Nephron (organoid): ENCODE measurements around the gene LMTK2.

Source experiments
- H3K27ac Mint-ChIP-seq, 3 experiments: 2 replicates each; pipeline ENCODE4 v1.8.0; 2020; ENCODE audit warnings: mixed read lengths in 3 of 3, mild to moderate bottlenecking in 2 of 3, moderate library complexity in 1 of 3
- H3K27me3 Mint-ChIP-seq: 2 replicates; pipeline ENCODE4 v1.8.0; 2021; ENCODE audit warnings: low read depth, mild to moderate bottlenecking, moderate library complexity, mixed read lengths
- H3K36me3 Mint-ChIP-seq: 2 replicates; pipeline ENCODE4 v1.8.0; 2020; ENCODE audit warnings: low read depth, mixed read lengths
- H3K4me1 Mint-ChIP-seq: 2 replicates; pipeline ENCODE4 v1.8.0; 2020; ENCODE audit warnings: mixed read lengths
- H3K4me3 Mint-ChIP-seq, 3 experiments: 2 replicates each; pipeline ENCODE4 v1.8.0; 2020; ENCODE audit warnings: mild to moderate bottlenecking in 3 of 3, mixed read lengths in 3 of 3, moderate library complexity in 2 of 3
- H3K9me3 Mint-ChIP-seq: 2 replicates; pipeline ENCODE4 v1.8.0; 2020; ENCODE audit warnings: mixed read lengths
- CTCF ChIP-seq, 3 experiments: fragments of 200-600 bp; sonication (generic); IDR thresholded peaks; one replicate each; pipeline ENCODE4 v1.5.0; 2021; ENCODE audit warnings: antibody characterized with exemption in 3 of 3; ENCODE audit not compliant: unreplicated experiment in 3 of 3

LMTK2 gene

GRCh38 chr7:98211676-98212531 lies 105.2 kb downstream of the LMTK2 start:
- H3K36me3 Mint-ChIP-seq, result peaks cover 10% of the 10 kb centered on the region
- H3K27ac Mint-ChIP-seq, result no peak overlapping the region
- H3K4me3 Mint-ChIP-seq, result peak overlapping the region; percentile 54 to 67 (median 63)
- H3K9me3 Mint-ChIP-seq, result no peaks in the 10 kb centered on the region
- TF ChIP-seq CTCF (IDR thresholded peaks at IDR 0.05; ENCODE audit: unreplicated experiment in 3 of 3), result no peak
- peaks cover 4% of the 10 kb centered on the region for H3K27me3 Mint-ChIP-seq
- no peaks in the 10 kb centered on the region for H3K4me1 Mint-ChIP-seq

GRCh38 chr7:98212532-98213041 lies 105.9 kb downstream of the LMTK2 start:
- no peak overlapping the region for H3K27ac Mint-ChIP-seq
- no peak for TF ChIP-seq CTCF (IDR thresholded peaks at IDR 0.05; ENCODE audit: unreplicated experiment in 3 of 3)
- H3K4me3 Mint-ChIP-seq, result peak overlapping the region in 2 of 3 experiments; percentile 45 to 55
- peaks cover 4% of the 10 kb centered on the region for H3K27me3 Mint-ChIP-seq
- H3K36me3 Mint-ChIP-seq, result peaks cover 3% of the 10 kb centered on the region
- H3K9me3 Mint-ChIP-seq, result no peaks in the 10 kb centered on the region
- no peaks in the 10 kb centered on the region for H3K4me1 Mint-ChIP-seq

GRCh38 chr7:98213296-98213887 lies 106.7 kb downstream of the LMTK2 start:
- H3K27me3 Mint-ChIP-seq, result peaks cover 4% of the 10 kb centered on the region
- H3K4me3 Mint-ChIP-seq, result peak overlapping the region in 1 of 3 experiments; percentile 34

GRCh38 chr7:98213888-98214810 lies 107.5 kb downstream of the LMTK2 start:
- no peaks in the 10 kb centered on the region for H3K9me3 Mint-ChIP-seq
- H3K27me3 Mint-ChIP-seq, result peaks cover 4% of the 10 kb centered on the region
- no peak for TF ChIP-seq CTCF (IDR thresholded peaks at IDR 0.05; ENCODE audit: unreplicated experiment in 3 of 3)
- H3K27ac Mint-ChIP-seq, result no peak overlapping the region
- peak overlapping the region in 1 of 3 experiments; percentile 21 for H3K4me3 Mint-ChIP-seq
- H3K4me1 Mint-ChIP-seq, result peaks cover 6% of the 10 kb centered on the region
- peaks cover 13% of the 10 kb centered on the region for H3K36me3 Mint-ChIP-seq

More at GRCh38 chr7:98213296-98213887, 106.7 kb downstream of the LMTK2 start:
- H3K4me1 Mint-ChIP-seq, result peaks cover 4% of the 10 kb centered on the region
- H3K27ac Mint-ChIP-seq, result no peak overlapping the region
- peaks cover 5% of the 10 kb centered on the region for H3K36me3 Mint-ChIP-seq
- no peak for TF ChIP-seq CTCF (IDR thresholded peaks at IDR 0.05; ENCODE audit: unreplicated experiment in 3 of 3)
- no peaks in the 10 kb centered on the region for H3K9me3 Mint-ChIP-seq

DNA sequence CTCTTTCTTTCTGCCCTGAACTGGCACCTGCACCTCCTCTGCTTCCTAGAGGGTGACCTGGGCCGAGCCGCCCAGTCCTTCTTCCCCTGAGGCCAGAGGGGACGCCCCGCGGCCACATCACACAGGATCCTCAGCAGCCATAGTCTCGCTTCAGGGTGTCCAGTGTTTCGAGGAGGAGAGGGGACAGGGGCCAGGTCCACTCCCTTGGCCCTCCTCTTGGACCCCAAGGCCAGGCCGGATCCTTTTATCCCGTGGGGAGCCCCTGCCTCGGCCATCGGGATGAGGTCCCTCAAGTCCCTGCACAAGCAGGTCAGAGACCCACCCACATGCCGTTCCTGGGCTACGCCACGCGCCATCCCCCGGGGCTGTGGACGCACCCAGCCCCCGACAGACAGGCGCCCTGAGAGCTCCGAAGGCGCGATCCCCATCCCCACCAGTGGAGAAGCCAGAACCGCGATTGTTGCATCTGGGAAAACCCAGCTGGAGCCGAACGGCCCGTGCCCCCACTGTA lies 108.2 kb downstream of the LMTK2 start:
- Mint-ChIP-seq H3K36me3 (peaks cover 17% of the 10 kb centered on the region), H3K4me3 (no peak overlapping the region), H3K27ac (no peak overlapping the region), H3K9me3 (no peaks in the 10 kb centered on the region), H3K4me1 (peaks cover 6% of the 10 kb centered on the region), H3K27me3 (peaks cover 3% of the 10 kb centered on the region)
- no peak for TF ChIP-seq CTCF (IDR thresholded peaks at IDR 0.05; ENCODE audit: unreplicated experiment in 3 of 3)
